Measurements from ENCODE around the gene SLC25A10. TPM values are rescaled to one million over a fixed set of nuclear protein-coding genes. Genes with fewer than 3 reads are reported as not detected.
A peak's percentile ranks its signal among the peaks of the same experiment; 100 is the strongest.

Gene SLC25A10
- total RNA-seq, 1 donor from 2014 or later: 28.8 TPM

- Mint-ChIP-seq H3K27ac (ENCODE audit: unreplicated experiment) (no peak overlapping the region), H3K36me3 (ENCODE audit: low read depth) (no peaks in the 10 kb centered on the region), H3K27me3 (ENCODE audit: low read depth) (peaks cover 23% of the 10 kb centered on the region), H3K9me3 (no peaks in the 10 kb centered on the region), H3K4me1 (peaks cover 4% of the 10 kb centered on the region), H3K4me3 (no peak overlapping the region)
- peak; percentile 90 for TF ChIP-seq CTCF (conservative IDR thresholded peaks at IDR 0.05)
- peak; percentile 83 for DNase-seq (ENCODE audit: low read depth, low spot score)
Observed at GRCh38 chr17:81733507-81734404, 21.7 kb downstream of the SLC25A10 start.

GRCh38 chr17:81734405-81735263, 22.6 kb downstream of the SLC25A10 start:
- DNase-seq (ENCODE audit: low read depth, low spot score): no peak
- Mint-ChIP-seq H3K4me3 (no peak overlapping the region), H3K27me3 (ENCODE audit: low read depth) (peaks cover 23% of the 10 kb centered on the region), H3K36me3 (ENCODE audit: low read depth) (no peaks in the 10 kb centered on the region), H3K9me3 (no peaks in the 10 kb centered on the region), H3K4me1 (peaks cover 4% of the 10 kb centered on the region), H3K27ac (ENCODE audit: unreplicated experiment) (no peak overlapping the region)
- TF ChIP-seq CTCF (conservative IDR thresholded peaks at IDR 0.05): no peak

- Mint-ChIP-seq H3K4me1 (peaks cover 4% of the 10 kb centered on the region), H3K9me3 (no peaks in the 10 kb centered on the region), H3K36me3 (ENCODE audit: low read depth) (no peaks in the 10 kb centered on the region), H3K27ac (ENCODE audit: unreplicated experiment) (no peak overlapping the region), H3K4me3 (no peak overlapping the region), H3K27me3 (ENCODE audit: low read depth) (peaks cover 21% of the 10 kb centered on the region)
- DNase-seq (ENCODE audit: low read depth, low spot score): no peak
- TF ChIP-seq CTCF (conservative IDR thresholded peaks at IDR 0.05): no peak
Observed at GRCh38 chr17:81735264-81736102, 23.4 kb downstream of the SLC25A10 start.

GRCh38 chr17:81737947-81738800, 26.1 kb downstream of the SLC25A10 start:
- no peak overlapping the region for H3K4me3 Mint-ChIP-seq
- H3K4me1 Mint-ChIP-seq: no peaks in the 10 kb centered on the region
- no peak for TF ChIP-seq CTCF (conservative IDR thresholded peaks at IDR 0.05)
- no peaks in the 10 kb centered on the region for H3K36me3 Mint-ChIP-seq (ENCODE audit: low read depth)
- no peaks in the 10 kb centered on the region for H3K9me3 Mint-ChIP-seq
- no peak overlapping the region for H3K27ac Mint-ChIP-seq (ENCODE audit: unreplicated experiment)
- no peak for DNase-seq (ENCODE audit: low read depth, low spot score)
- peaks cover 10% of the 10 kb centered on the region for H3K27me3 Mint-ChIP-seq (ENCODE audit: low read depth)
